K562 (cell line): ENCODE data around the gene ZNF335. TPM values are rescaled to one million over a fixed set of nuclear protein-coding genes. Genes with fewer than 3 reads are reported as not detected.
"Not testable (repeated sequence)": the region's sequence is repeated elsewhere in the genome, so short reads cannot be mapped to it uniquely, and the experiment has no call there.

ENCODE experiments used
- ATAC-seq: fragments of 200-7000 bp; cut with Tn5 transposase; 3 replicates; pipeline ENCODE4 v1.9.1; 2020; ENCODE audit warnings: moderate library complexity
- BruUV-seq: library from RNA; stranded (reverse); fragments of 400-500 nt; replicated peaks from 2 replicates; lab custom pipeline; 2021; lab: Mats Ljungman, UMichigan
- CTCF ChIA-PET: fragments of 300-600 bp; formaldehyde crosslinking; extraction: SDS; loops from one replicate; lab custom pipeline; 2021; ENCODE audit warnings: low intra/inter-chr PET ratio; lab: Yijun Ruan, JAX
- POLR2A ChIA-PET: fragments of 300-600, 350-650 bp; sonication (Branson Sonifier 250); formaldehyde crosslinking; extraction: SDS; loops from one replicate; lab custom pipeline; 2021; ENCODE audit warnings: antibody characterized with exemption, inconsistent platforms; lab: Yijun Ruan, JAX
- DNase-seq, 4 experiments: peaks; one replicate each; pipeline versions ENCODE4 v3.0.0 to v3.0.0-alpha.2; 2011 to 2018; ENCODE audit warnings: low spot score in 3 of 4, mixed read lengths in 3 of 4; ENCODE audit errors: extremely low read depth in 1 of 4
- FAIRE-seq: peaks from 2 replicates; lab custom pipeline; 2011; peaks lifted over from hg19 to GRCh38; lab: Jason Lieb, UNC
- H2AFZ ChIP-seq: 2 replicates; pipeline ENCODE4 v1.6.0; 2011; ENCODE audit warnings: low read depth, low read length, control low read depth, inconsistent platforms
- H3K27ac ChIP-seq: fragments of 200-600 bp; 3 replicates; pipeline ENCODE4 v1.8.0; 2011; ENCODE audit warnings: low read depth, mild to moderate bottlenecking, control low read depth, inconsistent platforms, low read length, moderate library complexity, mixed read lengths; ENCODE audit errors: extremely low read depth
- H3K27me3 ChIP-seq, 2 experiments: fragments of 300-600 bp in 1 of 2; 2 replicates in 1 of 2; 3 replicates in 1 of 2; pipeline versions ENCODE4 v1.6.0 to v1.8.0; 2011; ENCODE audit warnings: inconsistent platforms in 2 of 2, low read length in 2 of 2, mild to moderate bottlenecking in 1 of 2, mixed read lengths in 1 of 2, moderate library complexity in 1 of 2; ENCODE audit not compliant: control insufficient read depth in 2 of 2, insufficient read depth in 2 of 2
- H3K36me3 ChIP-seq: fragments of 300-600 bp; 3 replicates; pipeline ENCODE4 v1.8.0; 2011; ENCODE audit warnings: mild to moderate bottlenecking, low read length, inconsistent platforms; ENCODE audit not compliant: control insufficient read depth, insufficient read depth
- H3K4me1 ChIP-seq, 2 experiments: fragments of 200-600 bp in 1 of 2; replicated peaks in 1 of 2; 2 replicates in 1 of 2; 3 replicates in 1 of 2; pipeline versions ENCODE4 v1.5.1 to v1.8.0; 2011; ENCODE audit warnings: inconsistent platforms in 2 of 2, low read length in 2 of 2, mild to moderate bottlenecking in 1 of 2, mixed read lengths in 1 of 2, moderate library complexity in 1 of 2; ENCODE audit not compliant: control insufficient read depth in 2 of 2, insufficient read depth in 2 of 2
- H3K4me2 ChIP-seq: 2 replicates; pipeline ENCODE4 v1.6.1; 2011; ENCODE audit warnings: low read length, control low read depth, inconsistent platforms, mixed read lengths; ENCODE audit not compliant: insufficient read depth
- H3K4me3 ChIP-seq: fragments of 200-600 bp; sonication (generic), shearing (Covaris generic); 2 replicates; pipeline ENCODE4 v1.5.1; 2016; ENCODE audit warnings: control low read depth, inconsistent platforms
- H3K79me2 ChIP-seq: fragments of 200-600 bp; 3 replicates; pipeline ENCODE4 v1.8.0; 2011; ENCODE audit warnings: low read length, inconsistent platforms; ENCODE audit not compliant: control insufficient read depth, insufficient read depth
- H3K9ac ChIP-seq, 2 experiments: 2 replicates each; pipeline versions ENCODE4 v1.6.0 to v1.6.1; 2011; ENCODE audit warnings: low read depth in 2 of 2, low read length in 2 of 2, control low read depth in 1 of 2, inconsistent platforms in 1 of 2, mild to moderate bottlenecking in 1 of 2, mixed read lengths in 1 of 2; ENCODE audit not compliant: insufficient read depth in 1 of 2
- H3K9me1 ChIP-seq: one replicate; pipeline ENCODE4 v1.6.0; 2011; ENCODE audit warnings: inconsistent platforms, mild to moderate bottlenecking, low read length, moderate library complexity; ENCODE audit not compliant: control insufficient read depth, insufficient read depth
- H3K9me3 ChIP-seq: replicated peaks from 2 replicates; pipeline ENCODE4 v1.5.1; 2011; ENCODE audit warnings: low read depth, low read length, inconsistent platforms; ENCODE audit not compliant: control insufficient read depth, insufficient read depth
- H4K20me1 ChIP-seq: replicated peaks from 2 replicates; pipeline ENCODE4 v1.6.1; 2011; ENCODE audit warnings: low read length, inconsistent platforms, mixed read lengths; ENCODE audit not compliant: control insufficient read depth, insufficient read depth
- GATAD2B ChIP-seq: fragments of 450-650 bp; IDR thresholded peaks from 2 replicates; pipeline ENCODE4 v1.6.1; 2017; ENCODE audit warnings: mild to moderate bottlenecking, borderline replicate concordance
- ZFP36 ChIP-seq: fragments of 150-350 bp; IDR thresholded peaks from 2 replicates; pipeline ENCODE4 v1.6.1; 2018; ENCODE audit warnings: low read length, low read depth; ENCODE audit not compliant: partially characterized antibody
- ZNF707 ChIP-seq: fragments of 250-450 bp; sonication (Bioruptor Pico); conservative IDR thresholded peaks from 2 replicates; pipeline ENCODE4 v1.8.0; 2022; ENCODE audit warnings: inconsistent platforms, mild to moderate bottlenecking, moderate library complexity
- WGBS: fragments of 100-300 bp; shearing (Covaris generic); methylation state at CpG from one replicate; pipeline ENCODE4 v1.1.6; 2016; ENCODE audit warnings: low coverage, mixed read lengths; ENCODE audit not compliant: insufficient coverage; ENCODE audit errors: missing lambda C conversion rate; 5-methylcytosine and 5-hydroxymethylcytosine counted together
- in situ Hi-C: fragments of 300-500 bp; cut with MboI; formaldehyde crosslinking; loops from 4 replicates; pipeline ENCODE4 v1.15.0; 2018; ENCODE audit warnings: inconsistent platforms, mixed read lengths
- intact Hi-C: fragments of 100-400 bp; cut with micrococcal nuclease; formaldehyde crosslinking; loops from 2 replicates; pipeline ENCODE4 v1.14.2; 2022
- polyA plus RNA-seq, 8 experiments: library from polyadenylated mRNA; depleted of rRNA in 4 of 8; stranded (reverse) in 5 of 8; unstranded in 3 of 8; fragments of >200 nt; fragmentation: Nextera tagmentation in 2 of 8; fragmentation: Illumina TruSeq in 1 of 8; extraction: Ambion mirVana in 2 of 8; extraction: Trizol in 1 of 8; gene quantifications; 2 replicates each; pipeline versions ENCODE4 v1.2.1 to v1.2.3, GENCODE V29; 2011 to 2014; ENCODE audit warnings: inconsistent platforms in 1 of 8, missing spikeins in 1 of 8
- total RNA-seq, 7 experiments: library from RNA; depleted of rRNA in 6 of 7; stranded (reverse); fragments of >200 nt in 6 of 7; fragmentation: Illumina TruSeq in 2 of 7; extraction: Trizol in 2 of 7; gene quantifications; 2 replicates each; pipeline versions ENCODE4 v1.2.1 to v1.2.3, GENCODE V29; 2011 to 2021; ENCODE audit warnings: low replicate concordance in 1 of 7

ZNF335 gene
- total and polyA plus RNA-seq, 9 of the 15 experiments (the other 6 are each of a cell fraction or from before 2014, with no cell fraction given), result 0.39 to 16.0 (median 7.6) TPM

DNA sequence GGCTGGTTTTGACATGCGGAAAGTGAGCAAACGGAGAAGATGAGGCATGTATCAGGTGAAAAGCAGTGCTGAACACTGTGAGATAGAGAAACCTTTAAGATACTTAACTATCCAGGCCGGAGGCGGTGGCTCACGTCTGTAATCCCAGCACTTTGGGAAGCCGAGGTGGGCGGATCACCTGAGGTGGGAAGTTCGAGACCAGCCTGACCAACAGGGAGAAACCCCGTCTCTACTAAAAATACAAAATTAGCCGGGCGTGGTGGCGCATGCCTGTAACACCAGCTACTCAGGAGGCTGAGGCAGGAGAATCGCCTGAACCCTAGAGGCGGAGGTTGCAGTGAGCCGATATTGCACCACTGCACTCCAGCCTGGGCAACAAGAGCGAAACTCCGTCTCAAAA, 40.3 kb downstream of the ZNF335 start:
- H3K9me1 ChIP-seq, H3K27ac ChIP-seq, H3K9me3 ChIP-seq, ATAC-seq, H3K4me2 ChIP-seq, CTCF ChIA-PET, DNase-seq, FAIRE-seq, BruUV-seq, H2AFZ ChIP-seq, in situ Hi-C loops, H3K9ac ChIP-seq, H3K27me3 ChIP-seq, H4K20me1 ChIP-seq, H3K4me3 ChIP-seq, H3K36me3 ChIP-seq: not testable (repeated sequence)
- POLR2A ChIA-PET, result interaction anchor here (4.9 kb wide), 1 partner anchor 9 kb away, joined by 91 read pairs; no protein-coding TSS in a partner anchor
- 88% methylated on average over 14 of the region's 17 CpGs for WGBS
- Histone ChIP-seq H3K4me1 (peaks cover 12 to 20% of the 10 kb centered on the region in 2 experiments; a peak in 4 of 5 replicates), H3K79me2 (peaks cover 15% of the 10 kb centered on the region)
- intact Hi-C loops, result loop anchor here (10.0 kb wide), 1 partner anchor 137 kb away; the partner anchor contains the start of genes DNTTIP1 and WFDC3

DNA sequence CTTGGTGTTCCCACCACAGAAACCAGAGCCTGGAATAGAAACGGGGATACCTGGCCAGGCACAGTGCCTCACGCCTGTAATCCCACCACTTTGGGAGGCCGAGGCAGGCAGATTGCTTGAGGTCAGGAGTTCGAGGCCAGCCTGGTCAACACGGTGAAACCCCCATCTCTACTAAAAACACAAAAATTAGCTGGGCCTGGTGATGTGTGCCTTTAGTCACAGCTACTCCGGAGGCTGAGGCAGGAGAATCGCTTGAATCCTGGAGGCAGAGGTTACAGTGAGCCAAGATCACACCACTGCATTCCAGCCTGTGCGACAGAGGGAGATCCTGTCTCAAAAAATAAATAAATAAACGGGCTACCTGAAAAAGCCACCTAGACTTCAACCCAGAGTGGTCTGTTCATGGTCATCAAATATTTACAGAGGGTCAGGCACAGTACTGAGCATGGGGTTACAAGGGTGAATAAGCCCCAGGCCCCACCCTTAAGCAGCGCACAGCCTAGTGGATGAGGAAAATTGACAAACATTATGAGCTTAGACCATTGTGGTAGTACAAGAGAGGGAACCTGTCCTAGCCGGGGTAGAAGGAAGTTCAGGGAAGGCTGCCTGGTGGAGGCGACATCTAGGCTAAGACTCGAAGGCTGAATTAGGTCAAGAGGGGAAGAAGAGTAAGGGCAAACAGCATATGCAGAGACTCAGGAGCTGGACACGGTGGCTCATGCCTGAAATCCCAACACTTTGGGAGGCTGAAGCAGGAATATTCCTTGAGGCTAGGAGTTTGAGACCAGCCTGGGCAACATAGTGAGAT, 44.7 kb downstream of the ZNF335 start:
- Histone ChIP-seq H3K27ac (no peak overlapping the region), H3K36me3 (no peaks in the 10 kb centered on the region), H3K79me2 (no peaks in the 10 kb centered on the region), H3K4me2 (no peak overlapping the region), H3K9me3 (no peaks in the 10 kb centered on the region), H3K9me1 (no peaks in the 10 kb centered on the region), H4K20me1 (peaks cover 3% of the 10 kb centered on the region; the same call in 1 of the 2 replicates), H3K4me3 (no peak overlapping the region), H3K27me3 (no peaks in the 10 kb centered on the region; a peak in 1 of 5 replicates), H3K9ac (no peak overlapping the region), H3K4me1 (peaks cover 5% of the 10 kb centered on the region in 2 experiments; a peak in 4 of 5 replicates), H2AFZ (no peak overlapping the region)
- in situ Hi-C loops, result no loop called here
- TF ChIP-seq GATAD2B (no peak), ZNF707 (CRISPR knock-in tag) (no peak), ZFP36 (peak; percentile 95)
- FAIRE-seq (no peak), ATAC-seq (peak; percentile 27; the same call in 2 of the 3 replicates), DNase-seq (no peak)
- ChIA-PET CTCF (no interaction called here), POLR2A (interaction anchor here (0.6 to 8.0 kb wide), 5 partner anchors 6 to 80 kb away, joined by 3 to 91 read pairs (median 4); partner anchors contain the start of gene PCIF1)
- intact Hi-C loops, result no loop called here
- WGBS, result 36% methylated on average over 14 of the region's 14 CpGs
- no TSS peak for BruUV-seq
